GM12873 (cell line): Measurements from ENCODE around the gene ZNF408.

Experiments
- CTCF ChIP-seq: IDR thresholded peaks from 2 replicates; pipeline ENCODE4 v1.5.1; 2012; ENCODE audit warnings: low read depth, mild to moderate bottlenecking, moderate library complexity, low read length, control low read depth; ENCODE audit not compliant: insufficient read depth; ENCODE audit errors: missing control alignments

The ZNF408 gene

GRCh38 chr11:46663277-46663940 is 37.4 kb upstream of the ZNF408 start:
- TF ChIP-seq CTCF: no peak

DNA sequence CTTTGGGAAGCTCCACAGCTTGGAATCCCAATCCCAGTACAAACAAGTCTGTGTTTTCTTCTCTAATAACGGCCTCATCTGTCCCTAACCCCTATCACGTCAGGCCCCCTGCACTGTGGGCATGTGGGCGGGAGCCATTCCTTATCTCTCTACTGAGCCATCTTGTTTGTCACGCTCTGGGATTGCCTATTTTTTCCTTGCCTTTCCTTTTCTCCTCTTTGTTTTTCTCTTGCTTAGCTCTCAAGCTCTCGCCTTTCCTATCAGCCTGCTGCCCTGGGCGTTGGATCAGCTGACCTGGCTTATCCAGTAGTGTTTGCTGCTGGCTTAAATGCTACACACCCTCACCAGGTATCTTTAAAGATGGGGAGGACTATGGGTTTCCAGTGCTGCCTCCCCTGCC is 36.2 kb upstream of the ZNF408 start:
- no peak for TF ChIP-seq CTCF

GRCh38 chr11:46665356-46665755 is 35.5 kb upstream of the ZNF408 start:
- TF ChIP-seq CTCF: no peak

DNA sequence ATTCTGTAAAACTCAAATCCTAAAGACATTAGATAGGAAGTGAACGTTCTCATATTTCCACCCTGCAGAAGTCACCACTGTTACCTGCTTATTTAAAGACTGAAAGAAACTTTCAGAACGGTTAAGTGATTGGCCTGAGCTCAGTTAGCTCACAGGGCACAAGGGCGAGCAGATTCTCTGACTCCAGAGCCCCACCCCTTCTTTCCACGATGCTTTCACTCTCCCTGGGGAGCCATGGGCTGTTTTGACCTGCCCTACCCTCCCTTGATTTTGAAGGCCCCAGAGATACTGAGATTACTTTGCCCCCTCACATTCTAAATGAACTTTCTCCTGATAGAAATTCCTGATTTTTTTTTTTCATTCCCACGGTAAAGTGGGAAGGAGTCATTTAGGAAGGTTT is 34.3 kb upstream of the ZNF408 start:
- no peak for TF ChIP-seq CTCF

DNA sequence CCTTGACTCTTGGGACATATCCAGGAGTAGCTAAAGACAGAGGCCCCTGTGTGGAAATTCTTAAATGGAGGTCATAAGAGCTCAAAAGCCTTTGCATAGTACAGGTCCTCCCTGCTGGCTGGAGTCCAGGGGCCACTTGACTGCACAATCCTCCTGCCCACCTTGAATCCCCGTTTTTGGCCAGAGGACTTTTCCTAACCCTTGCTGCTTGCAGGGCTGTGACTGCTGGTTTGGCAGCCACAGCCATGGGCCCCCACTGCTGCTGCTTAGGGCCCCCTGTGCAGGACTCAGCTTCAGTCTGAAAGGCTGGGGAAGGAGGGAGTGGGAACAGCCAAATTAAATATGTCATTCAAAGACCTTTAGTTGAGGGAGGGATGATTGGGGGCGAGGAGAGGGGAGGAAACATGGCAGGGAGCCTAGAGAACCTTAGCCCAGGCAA is 33.8 kb upstream of the ZNF408 start:
- TF ChIP-seq CTCF: no peak

DNA sequence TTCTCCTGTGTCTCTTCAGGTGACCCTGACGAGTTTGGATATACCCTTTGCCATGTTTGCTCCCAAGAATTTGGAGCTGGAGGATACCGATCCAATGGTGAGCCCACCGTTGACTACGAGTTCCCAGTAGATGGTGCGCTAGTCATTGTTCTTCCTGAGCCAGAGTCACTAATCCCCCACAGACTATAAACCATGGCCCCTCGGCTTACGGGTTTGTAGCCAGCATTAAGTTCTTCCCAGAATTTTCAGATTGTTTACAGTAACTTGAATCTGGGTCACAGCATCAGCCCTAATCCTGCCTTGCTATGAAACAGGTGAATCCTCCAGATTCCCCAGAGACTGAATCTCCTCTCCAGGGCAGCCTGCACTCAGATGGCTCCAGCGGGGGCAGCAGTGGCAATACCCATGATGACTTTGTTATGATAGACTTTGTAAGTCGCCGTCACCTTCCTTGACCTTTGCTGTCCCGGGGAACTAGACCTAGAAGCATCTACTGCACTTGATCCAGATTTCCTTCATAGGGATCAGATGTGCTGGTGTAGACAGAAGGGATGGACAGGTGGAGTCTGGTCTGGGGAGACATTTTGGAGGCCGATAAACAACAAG is 32.2 kb upstream of the ZNF408 start:
- no peak for TF ChIP-seq CTCF

DNA sequence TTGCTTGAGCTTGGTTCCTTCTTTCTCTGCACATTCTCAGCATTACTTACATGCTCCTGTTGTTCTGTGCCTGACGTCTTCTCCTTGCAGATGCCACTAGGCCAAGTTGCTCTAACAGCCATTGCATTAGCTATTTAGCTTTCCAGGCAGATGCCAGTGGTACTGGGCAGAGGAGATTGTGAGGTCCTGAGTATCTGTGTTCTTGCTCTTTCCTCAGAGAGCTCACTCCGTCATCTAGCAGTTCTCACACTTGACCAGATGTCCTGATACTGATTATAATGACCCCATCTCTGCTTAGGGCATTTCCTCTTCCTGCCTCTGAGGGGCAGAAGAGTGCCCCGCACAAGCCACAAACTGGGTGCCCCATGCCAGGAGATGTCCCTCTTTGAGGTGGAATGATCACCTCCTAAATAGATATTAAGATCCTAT is 31.1 kb upstream of the ZNF408 start:
- TF ChIP-seq CTCF: peak; percentile 45

GRCh38 chr11:46671958-46672315 is 28.9 kb upstream of the ZNF408 start:
- TF ChIP-seq CTCF: no peak
